SK-N-MC (cell line): ENCODE results near the gene ESR2.
"Not testable (repeated sequence)": the region's sequence is repeated elsewhere in the genome, so short reads cannot be mapped to it uniquely, and the experiment has no call there.

Experiments
- EZH2 ChIP-seq: fragments of 200-600 bp; sonication (generic); IDR thresholded peaks from one replicate; pipeline ENCODE4 v1.6.1; 2017; ENCODE audit warnings: antibody characterized with exemption
- POLR2AphosphoS5 ChIP-seq: IDR thresholded peaks from 2 replicates; pipeline ENCODE4 v1.6.1; 2012; ENCODE audit warnings: mild to moderate bottlenecking, low read depth, low read length, borderline replicate concordance

GRCh38 chr14:64320362-64320761 is 26.2 kb upstream of the ESR2 start:
- not testable (repeated sequence) for TF ChIP-seq POLR2AphosphoS5, EZH2
